ENCODE measurements around the gene CD300A.

CD300A gene

DNA sequence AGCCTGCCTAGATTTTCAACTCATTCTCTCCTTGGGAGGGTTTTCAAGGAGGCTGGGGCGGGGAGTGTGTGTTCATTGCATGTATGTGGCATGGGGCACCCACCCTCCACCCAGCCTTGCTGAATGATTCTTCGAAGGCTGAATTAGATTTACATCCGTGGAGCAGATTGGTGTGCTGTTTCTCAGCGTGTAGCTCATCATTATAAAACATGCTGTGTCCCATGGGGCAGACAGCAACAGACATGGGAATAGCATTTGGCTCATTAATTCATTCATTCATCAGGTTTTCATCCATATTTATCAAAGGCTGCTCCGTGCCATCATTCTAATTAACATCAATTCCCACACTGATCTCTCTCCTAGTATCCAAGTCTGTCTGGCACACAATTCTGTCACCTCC, 10.6 kb upstream of the CD300A start:
- peak in 1 of 3 experiments; percentile 10 for DNase-seq

DNA sequence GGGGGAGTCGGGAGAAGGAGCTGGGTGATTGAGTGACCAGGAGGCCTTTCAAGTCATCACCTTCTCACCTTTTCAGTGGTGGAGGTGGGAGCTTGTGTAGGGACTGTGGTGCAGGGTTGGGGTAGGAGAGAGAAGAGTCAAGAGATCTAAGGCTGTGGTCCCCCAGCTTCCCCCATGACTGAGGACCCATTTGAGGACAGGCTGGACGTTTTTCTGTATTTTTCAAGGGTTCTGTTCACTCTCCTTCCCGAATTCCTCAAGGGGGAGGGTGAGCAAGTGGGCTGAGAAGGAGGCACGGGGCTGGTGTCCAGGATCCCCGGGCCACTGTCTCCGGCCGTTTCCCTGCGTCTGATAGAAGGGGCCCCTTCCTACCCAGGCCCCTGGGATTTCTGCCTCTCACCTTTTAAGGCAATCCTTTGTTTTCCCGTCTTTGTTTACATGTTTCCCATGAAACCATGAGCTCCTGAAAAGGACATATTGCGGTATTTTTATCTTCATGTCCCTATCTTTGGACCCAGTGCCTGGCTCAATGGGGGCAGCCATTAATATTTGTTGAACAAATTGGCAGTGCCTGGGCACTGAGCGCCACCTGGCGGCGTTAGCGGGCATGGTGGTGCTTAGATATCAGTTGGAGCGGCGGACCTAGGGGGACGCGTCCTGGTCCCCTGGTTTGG, 9.2 kb upstream of the CD300A start:
- DNase-seq: peak; percentile 60 to 83 (median 72)

DNA sequence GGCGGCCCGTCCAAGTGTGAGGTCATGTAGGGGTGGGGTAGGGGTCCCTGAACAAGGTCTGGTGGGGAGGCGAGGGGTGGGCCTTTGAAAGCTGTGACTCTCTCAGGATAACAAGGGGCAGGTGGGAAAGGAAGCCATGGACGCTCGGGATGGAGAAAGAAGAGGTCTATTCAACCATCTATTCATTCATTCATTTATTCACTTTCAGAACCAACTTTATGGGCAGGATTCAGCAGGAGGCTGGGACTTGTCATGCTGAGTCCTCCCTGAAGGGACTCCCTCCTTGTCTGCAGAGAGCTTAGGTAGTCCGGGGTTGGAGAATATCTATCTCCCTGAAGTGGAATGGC, 8.6 kb upstream of the CD300A start:
- no peak for DNase-seq

DNA sequence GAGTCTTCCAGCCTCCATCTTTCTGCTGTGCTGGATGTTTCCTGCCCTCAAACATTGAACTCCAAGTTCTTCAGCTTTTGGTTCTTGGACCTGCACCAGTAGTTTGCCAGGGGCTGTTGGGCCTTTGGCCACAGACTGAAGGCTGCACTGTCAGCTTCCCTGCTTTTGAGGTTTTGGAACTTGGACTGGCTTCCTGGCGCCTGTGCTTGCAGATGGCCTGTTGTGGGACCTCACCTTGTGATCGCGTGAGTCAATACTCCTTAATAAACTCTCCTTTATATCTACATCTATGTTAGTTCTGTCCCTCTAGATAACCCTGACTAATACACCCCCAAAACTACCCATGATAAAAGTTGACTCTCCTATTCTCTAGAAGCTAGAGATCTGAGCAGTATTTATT, 7.6 kb upstream of the CD300A start:
- no peak for DNase-seq

GRCh38 chr17:74459622-74460021, 6.8 kb upstream of the CD300A start:
- DNase-seq: no peak

DNA sequence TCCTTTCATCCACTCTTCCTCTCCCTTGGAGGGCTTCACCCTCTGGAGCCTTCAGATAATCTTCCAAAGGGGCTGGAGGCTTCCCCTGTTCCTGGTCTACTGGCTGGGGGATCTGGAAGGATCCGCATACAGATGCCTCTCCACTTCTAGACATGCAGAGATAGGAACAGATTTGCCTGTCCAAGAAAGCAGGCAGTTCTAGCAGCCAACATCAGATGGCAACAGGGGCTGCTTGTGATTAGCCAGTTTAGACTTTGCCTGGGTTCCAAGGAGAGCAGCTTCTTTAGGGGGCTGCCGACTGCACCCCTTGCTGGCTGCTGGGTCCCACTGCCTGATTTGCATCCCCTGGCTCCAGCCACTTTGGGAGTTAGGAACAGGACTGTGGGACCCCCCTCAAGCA, 6.2 kb upstream of the CD300A start:
- DNase-seq: no peak

DNA sequence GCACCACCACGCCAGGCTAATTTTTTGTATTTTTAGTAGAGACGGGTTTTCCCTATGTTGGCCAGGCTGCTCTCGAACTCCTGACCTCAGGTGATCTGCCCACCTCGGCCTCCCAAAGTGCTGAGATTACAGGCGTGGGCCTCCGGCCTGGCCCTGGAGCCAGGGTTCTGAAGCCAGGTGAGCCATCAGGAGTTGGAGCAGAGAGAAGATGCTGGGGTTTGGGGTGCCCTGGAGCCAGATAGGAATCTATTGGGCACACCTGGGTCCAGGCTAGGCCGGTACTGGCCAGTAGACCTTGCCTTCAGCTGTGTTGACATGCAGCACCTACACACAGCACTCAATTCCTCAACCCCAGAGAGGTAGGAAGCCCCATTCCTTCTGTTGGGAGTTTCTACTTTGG, 5.4 kb upstream of the CD300A start:
- DNase-seq: no peak

DNA sequence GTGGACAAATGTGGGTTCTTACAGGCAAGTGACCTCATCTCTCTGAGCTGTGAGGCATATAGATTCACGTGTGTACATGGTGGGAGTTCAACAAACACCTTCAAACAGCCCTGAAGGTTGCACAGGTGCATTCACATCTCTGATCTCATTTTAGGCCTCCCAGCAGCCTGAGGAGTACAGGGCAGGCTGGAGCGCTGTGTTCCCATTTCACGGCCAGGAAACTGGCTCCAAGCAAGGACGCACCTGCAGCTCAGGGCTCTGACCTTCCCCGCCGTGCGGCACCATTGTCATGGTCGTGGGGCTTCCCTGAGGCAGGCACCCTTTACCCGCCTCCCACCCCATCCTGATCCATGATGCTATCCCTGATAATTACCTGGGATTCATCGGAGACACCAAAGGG, 4.8 kb upstream of the CD300A start:
- DNase-seq: no peak

GRCh38 chr17:74464730-74465377, 1.6 kb upstream of the CD300A start:
- no peak for DNase-seq

- DNase-seq: no peak
Observed at GRCh38 chr17:74465378-74466110, 890 bp upstream of the CD300A start.

DNA sequence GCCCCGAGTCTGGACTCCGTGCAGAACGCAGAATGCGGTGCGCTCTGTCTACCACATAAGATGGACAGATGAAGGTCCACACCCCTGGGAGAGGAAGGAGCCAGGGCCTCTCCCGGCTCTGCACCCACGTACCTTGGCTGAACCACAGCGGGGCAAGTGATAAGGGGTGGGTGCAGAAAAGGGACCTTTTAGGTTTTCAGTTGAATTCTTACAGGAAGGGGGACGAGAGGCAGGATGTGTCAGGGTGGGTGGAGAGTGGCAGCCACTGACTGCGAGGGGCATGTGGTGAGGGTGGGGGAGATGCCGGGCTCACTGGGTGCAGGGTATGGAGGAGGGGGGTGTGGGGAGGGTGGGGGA, 372 bp downstream of the CD300A start:
- no peak for DNase-seq

DNA sequence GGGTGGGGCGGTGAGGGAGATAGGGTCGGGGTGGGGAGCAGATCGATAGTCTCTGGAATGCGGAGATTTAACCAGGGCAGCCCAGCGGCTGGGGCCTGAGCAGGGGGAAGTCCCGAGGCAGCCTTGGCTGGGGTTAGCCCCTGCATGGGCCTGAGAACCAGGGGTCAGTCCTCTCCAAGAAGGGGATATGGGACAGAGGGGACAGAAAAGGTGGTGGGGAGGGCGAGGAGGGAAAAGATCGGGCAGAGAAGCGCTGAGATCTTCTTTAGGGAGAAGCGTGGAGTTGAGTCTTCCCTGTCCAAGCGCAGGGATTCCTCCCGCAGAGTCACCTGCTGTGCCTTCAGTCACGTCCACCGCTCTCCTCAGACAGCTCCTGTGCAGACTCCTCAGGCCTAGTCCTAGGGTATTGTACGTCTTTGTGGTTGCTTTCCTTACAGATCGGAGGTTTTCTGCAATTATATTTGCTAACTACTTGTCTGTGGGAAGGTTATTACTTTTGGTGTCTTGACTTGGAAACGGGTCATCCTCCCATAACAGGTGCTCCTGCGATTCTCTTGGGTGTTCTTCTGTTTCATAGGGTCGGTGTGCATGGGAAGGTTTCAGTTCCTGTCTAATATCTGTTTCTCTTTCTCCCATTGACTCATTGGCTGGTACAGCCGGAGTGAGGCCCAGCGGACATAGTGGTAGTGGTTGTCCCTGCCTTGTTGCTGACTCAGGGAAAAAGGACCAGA, 952 bp downstream of the CD300A start:
- DNase-seq: no peak

DNA sequence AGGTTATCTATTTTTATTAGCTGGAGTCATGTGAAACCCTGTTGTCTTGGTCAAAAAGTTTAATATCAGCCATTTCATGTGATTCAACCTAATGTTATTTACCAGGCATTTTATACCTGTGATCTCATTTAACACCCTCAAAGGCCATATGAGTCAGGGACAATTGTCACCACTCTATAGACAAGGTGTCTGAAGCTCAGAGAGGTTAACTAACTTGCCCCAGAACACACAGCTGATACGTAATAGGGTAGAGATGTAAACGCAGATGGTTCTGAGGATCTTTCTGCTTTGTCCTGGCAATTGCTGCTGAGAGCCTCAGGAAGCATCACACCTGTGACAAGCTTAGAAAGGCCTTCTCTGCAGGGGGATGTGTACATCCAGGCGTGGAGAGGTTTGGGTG, 4.9 kb downstream of the CD300A start:
- DNase-seq: no peak

DNA sequence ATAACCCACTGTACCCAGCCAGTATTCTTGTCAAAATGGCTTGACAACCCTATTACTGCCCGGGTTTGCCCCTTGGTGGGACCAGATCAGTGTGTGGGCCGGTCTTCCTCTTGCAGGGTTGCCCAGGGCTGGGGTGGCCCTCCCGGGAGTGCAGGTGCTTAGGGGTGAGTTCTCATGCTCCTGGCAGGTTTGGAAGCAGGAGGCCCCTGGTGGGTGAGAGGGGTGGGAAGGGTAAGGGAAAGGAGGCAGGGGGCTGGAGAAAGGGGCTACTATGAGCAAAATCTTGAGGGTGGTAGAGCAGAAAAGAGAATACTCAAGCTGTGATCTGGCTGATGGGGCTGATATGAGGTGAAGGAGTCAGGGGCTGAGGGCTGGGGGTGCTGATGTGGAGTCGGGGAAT, 6.5 kb downstream of the CD300A start:
- no peak for DNase-seq

GRCh38 chr17:74473294-74473693, 6.9 kb downstream of the CD300A start:
- DNase-seq: no peak

DNA sequence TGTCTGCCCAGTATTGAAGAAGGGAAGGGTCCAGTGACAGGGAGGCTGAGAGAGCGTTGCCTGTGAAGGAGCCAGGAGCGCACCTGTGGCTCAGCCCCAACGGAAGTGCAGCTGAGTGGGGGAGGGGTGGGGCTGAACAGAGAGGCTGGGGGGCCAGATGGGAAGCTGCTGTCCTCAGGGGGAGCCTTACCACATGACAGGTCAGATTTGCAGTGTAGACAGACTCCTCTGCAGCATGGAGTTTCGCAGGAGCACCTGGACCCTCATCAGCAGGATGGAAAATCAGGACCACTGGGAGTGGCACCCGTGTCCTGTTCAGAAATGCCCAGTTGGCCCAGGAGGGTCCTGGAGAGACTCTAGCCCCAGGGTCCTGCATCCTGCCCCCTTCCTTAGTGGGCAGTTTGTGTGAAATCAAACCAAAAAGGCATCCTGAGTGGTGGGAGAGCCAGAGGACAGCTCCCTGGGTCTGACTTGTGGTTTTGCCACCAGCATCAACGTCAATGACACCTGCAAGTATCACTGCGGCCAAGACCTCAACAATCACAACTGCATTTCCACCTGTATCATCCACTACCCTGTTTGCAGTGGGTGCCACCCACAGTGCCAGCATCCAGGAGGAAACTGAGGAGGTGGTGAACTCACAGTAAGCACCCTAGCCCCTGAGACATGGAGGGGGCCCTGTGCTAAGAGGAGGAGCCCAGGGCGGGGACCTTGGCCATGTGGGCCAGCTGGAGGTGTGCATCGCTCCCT, 7.8 kb downstream of the CD300A start:
- peak in 1 of 3 experiments; percentile 3 for DNase-seq

GRCh38 chr17:74475189-74475588, 8.8 kb downstream of the CD300A start:
- no peak for DNase-seq

GRCh38 chr17:74477411-74477810, 11.0 kb downstream of the CD300A start:
- no peak for DNase-seq

GRCh38 chr17:74478420-74479100, 12.1 kb downstream of the CD300A start:
- DNase-seq: no peak

DNA sequence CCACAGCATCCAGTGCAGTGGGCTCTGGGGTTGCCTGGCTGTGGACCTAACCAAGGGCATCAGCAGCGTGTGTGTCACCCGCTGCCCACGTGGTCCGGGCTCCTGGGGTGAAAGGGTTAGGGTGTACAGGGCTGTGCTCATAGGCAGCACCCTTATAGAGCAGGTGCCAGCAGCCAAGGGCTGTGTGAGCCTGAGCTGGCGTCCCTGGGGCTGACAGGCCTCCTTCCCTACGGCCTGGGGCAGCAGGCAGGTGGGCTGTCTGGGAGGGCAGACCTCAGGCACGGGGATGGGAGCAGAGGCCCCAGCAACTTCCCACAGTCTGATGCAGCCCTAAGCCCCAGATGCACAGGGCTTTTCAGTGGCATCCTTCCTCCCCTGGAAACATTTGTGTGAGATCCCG, 13.9 kb downstream of the CD300A start:
- no peak for DNase-seq

- DNase-seq: no peak
Observed at GRCh38 chr17:74481621-74482020, 15.2 kb downstream of the CD300A start.

DNA sequence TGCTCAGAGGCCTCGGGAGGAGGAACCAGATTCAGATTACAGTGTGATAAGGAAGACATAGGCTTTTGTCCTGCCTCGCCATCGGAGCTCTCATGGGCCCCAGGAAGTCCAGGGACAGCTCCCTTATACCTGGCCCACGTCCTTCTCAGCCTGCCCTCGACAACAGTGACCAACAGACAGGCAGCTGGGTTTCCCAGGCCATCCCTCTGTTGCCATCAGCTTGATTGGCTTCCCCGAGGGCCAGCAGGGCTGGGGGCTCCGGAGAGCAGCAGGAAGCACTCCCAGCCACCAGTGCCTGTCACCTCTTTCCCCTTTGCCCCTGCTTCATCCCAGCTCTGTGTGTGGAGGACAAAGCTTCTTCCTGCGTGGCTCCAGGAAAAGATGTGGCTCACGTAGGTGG, 17.6 kb downstream of the CD300A start:
- DNase-seq: no peak

Data from NCI-H1417 (cell line).